HG03280 (cell line): ENCODE results near the gene PPP2R2D.

Experiments used
- ATAC-seq: cut with Tn5 transposase; IDR thresholded peaks from one replicate; pipeline ENCODE4 v1.9.1; 2021; ENCODE audit warnings: mild to moderate bottlenecking, moderate library complexity; ENCODE audit not compliant: unreplicated experiment

PPP2R2D gene

GRCh38 chr10:131991726-131992125, 90.9 kb downstream of the PPP2R2D start:
- ATAC-seq: no peak

- ATAC-seq: no peak
Observed at GRCh38 chr10:131993275-131993674, 92.5 kb downstream of the PPP2R2D start.

- no peak for ATAC-seq
Observed at GRCh38 chr10:131994435-131994834, 93.6 kb downstream of the PPP2R2D start.

DNA sequence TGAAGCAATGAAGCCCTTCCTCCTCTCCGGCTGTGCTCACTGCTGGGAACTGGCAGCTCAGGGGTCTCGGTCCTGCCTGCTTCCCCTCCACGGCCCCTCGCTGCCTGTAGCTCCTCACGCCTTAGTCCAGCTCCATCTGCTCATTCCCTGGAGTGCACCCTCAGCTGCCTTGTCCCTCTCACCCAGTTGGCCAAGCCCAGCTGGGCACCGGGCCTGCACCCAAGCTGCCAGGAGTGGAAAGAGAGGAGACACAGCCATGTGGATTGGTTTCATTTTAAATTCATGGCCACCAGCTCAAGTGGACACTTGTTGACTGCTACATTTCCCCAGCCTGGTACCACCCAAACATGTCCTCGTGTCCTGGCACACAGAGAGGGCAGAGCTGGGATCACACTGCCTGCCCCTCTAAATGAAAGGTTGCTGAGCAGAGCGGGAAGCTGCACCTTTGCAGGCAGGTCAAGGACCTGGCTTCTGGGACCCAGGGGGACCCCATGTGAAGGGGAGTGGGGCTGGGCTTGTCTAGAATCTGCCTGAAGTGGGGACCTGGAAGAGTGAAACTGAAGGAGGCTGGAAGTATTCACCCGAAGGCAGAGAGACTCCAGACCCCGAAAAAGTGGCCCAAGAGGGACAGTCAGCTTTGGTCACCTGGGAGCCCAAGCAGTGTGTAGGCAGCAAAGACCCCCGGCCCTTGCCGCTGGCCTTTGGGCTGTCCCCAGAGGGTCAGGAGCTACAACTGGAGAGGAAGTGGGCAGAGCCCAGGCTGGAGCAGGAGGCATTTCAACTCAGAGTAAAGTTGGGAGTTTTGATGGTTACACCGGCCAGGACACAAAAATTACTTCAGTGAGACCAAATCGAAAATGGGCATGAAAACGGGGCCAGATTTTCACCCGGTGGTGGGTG, 95.9 kb downstream of the PPP2R2D start:
- ATAC-seq: no peak

DNA sequence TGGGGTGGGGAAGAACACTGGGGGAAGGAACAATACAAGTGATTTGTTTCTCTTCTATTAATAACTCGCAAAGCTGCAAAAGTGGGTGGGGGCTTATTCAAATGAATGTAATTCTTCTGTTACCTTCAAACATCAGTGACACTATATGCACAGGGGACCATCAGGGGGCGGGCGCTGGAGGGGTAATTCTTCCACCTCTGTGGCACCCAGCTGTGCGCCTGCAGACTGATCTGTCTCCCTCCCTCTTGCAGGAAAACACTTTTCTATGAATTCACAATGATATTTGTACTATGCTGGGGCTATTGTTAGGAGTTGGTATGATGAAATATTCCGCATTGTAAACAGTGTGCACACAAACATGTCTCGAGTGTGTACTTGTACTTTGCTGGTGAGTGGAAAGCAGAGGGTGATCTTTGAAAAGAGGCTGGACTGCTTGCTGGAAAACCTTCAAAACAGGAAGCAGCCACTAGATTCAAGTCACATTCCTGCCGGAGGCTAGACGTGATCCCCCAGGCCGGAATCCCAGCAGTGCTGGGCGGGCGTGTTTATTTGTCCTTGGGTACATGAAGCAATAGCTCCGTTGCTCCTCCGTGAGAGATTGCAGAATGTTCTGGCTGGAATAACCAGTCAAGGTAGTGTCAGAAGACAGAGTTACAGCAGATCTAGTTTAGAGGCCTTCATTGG, 96.7 kb downstream of the PPP2R2D start:
- no peak for ATAC-seq

- ATAC-seq: no peak
Observed at GRCh38 chr10:131998050-131998844, 97.4 kb downstream of the PPP2R2D start.

DNA sequence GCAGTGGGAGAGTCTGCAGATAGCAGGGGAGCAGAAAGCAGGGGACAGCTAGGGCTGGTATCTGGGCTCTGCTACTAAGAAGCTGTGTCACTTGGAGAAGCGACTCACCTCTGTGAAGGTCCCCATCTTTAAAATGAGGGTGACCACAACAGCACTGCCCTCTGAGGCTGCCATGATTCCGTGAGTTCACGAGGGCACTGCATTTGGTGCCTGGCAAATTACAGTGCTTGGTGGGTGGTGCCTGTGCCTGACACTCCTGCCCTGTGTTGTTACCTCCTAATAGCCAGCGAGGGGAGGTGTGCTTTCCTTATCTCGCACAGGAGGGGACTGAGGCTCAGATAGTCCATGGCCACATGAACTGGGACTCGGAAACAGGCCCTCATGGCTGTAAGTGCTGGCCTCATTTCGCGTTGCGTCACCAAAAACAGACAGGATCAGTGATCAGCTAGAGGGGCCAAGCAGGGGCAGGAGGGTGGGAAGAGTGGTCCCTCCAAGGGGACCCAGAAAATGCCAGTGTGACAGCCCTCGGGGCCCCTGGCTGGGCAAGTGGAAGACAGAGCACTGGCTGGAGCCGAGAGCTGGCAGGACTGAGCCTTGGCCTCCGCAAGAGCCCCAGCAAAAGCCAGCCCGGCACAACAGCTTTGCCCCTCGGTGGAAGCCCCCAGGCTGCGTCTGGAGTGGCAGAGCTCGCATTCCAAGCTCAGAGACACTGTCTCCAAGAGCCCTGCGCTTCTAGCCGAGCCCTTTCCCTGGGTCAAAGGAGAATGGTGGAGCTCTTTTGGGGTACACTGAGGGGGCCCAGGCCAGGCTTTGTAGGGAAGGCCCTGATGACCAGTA, 98.3 kb downstream of the PPP2R2D start:
- no peak for ATAC-seq

DNA sequence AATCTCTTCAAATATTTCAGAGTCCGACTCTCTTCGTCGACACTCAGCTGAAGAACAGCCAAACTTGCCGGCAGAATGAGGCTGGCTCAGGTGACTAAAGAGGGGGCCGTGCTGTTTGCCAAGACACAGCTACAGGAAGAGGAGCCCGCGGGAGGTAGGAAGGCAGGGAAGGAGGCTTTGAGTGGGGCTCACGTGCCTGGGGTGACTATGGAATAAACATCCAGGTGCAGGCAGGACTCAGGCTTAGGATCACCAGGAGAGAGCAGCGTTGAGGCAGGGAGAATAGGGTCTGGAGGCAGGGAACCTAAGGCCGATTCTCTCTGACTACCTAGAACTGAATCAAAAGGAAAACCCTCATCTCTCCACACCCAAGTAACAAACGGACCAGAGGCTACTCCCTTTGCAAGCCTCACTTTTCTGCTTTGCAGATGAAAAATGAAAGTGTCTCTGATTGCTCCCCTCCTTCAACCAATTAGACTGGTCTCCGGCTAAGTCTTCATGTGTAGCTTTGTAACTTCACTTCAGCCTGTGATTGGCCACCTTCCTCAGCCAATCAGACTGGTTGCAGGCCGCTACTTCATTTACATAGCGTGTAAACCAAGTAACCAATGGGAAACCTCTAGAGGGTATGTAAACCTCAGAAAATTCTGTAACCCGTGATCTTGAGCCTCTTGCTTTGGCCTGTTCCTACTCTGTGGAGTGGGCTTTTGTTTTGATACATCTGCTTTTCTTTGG, 100.6 kb downstream of the PPP2R2D start:
- no peak for ATAC-seq

GRCh38 chr10:132002004-132002403, 101.2 kb downstream of the PPP2R2D start:
- ATAC-seq: no peak

DNA sequence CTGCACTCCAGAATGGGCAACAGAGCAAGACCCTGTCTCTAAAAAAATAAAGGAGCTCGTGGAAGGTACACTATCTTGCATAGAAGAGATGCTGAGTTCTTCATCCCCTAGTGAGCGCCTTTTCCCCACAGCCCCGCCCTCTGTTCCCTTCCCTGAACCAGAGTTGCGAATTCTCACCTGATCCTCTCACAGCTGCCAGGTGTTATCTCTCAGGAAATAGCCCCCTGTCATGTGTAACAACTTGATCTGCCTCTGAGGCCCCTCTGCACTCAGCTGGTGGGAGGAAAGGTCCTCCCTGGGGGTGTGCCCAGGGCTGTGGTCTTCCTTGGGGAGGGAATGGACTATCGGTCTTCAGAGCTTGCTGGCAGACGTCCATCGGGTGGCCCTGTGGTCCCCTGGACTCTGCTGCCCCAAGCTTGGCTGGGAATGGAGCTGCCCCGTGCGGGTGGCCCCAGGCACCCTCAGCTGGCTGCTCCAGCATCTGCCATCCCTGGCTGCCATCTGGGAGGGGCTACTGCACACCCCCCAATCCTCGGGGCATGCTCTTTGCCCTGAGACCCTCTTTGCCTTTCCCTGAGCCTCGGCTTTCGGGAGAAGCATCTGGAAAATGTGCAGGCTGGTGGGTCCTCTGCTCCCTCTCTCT, 102.6 kb downstream of the PPP2R2D start:
- no peak for ATAC-seq

GRCh38 chr10:132004052-132004451, 103.2 kb downstream of the PPP2R2D start:
- no peak for ATAC-seq

DNA sequence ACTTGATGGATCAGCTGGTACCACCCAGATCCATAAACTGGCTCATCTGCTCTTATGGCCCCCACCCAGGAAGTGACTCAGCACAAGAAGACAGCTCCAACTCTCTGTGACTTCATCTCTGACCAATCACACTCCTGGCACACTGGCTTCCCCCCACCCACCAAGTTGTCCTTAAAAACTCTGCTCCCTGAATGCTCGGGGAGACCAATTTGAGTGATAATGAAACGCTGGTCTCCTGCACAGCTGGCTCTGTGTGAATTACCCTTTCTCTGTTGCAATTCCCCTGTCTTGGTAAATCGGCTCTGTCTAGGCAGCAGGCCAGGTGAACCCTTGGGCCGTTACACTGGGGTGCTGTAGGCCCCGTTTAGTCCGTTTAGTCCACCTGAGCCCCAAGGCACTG, 104.3 kb downstream of the PPP2R2D start:
- no peak for ATAC-seq

DNA sequence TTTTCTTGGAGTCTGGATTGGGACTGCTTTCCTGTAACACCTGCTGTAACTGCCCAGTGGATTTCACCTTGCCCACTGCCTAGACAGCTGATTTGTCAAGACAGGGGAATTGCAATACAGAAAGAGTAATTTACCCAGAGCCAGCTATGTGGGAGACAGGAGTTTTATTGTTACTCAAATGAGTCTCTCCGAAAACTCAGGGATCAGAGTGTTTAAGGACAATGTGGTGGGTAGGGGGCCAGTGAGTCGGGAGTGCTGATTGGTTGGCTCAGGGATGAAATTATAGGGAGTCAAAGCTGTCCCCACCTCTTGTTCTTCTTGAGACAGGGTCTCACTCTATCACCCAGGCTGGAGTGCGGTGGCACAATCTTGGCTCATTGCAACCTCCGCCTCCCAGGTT, 106.2 kb downstream of the PPP2R2D start:
- ATAC-seq: no peak

GRCh38 chr10:132007681-132008080, 106.9 kb downstream of the PPP2R2D start:
- ATAC-seq: no peak
